ENCODE measurements around the gene PHF24. TPM values are rescaled to one million over a fixed set of nuclear protein-coding genes. Genes with fewer than 3 reads are reported as not detected.

PHF24 gene
- total RNA-seq, 1 donor, result not detected

- no peak for DNase-seq (ENCODE audit: low read depth)
- TF ChIP-seq, protein P1, sequence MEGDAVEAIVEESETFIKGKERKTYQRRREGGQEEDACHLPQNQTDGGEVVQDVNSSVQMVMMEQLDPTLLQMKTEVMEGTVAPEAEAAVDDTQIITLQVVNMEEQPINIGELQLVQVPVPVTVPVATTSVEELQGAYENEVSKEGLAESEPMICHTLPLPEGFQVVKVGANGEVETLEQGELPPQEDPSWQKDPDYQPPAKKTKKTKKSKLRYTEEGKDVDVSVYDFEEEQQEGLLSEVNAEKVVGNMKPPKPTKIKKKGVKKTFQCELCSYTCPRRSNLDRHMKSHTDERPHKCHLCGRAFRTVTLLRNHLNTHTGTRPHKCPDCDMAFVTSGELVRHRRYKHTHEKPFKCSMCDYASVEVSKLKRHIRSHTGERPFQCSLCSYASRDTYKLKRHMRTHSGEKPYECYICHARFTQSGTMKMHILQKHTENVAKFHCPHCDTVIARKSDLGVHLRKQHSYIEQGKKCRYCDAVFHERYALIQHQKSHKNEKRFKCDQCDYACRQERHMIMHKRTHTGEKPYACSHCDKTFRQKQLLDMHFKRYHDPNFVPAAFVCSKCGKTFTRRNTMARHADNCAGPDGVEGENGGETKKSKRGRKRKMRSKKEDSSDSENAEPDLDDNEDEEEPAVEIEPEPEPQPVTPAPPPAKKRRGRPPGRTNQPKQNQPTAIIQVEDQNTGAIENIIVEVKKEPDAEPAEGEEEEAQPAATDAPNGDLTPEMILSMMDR (IDR thresholded peaks at IDR 0.05; ENCODE audit: insufficient read depth, low read depth, low read length), result no peak
- no peak overlapping the region for H3K4me3 ChIP-seq (ENCODE audit: low read depth, low read length)
These were observed 70.3 kb downstream of the PHF24 start for GRCh38 chr9:35028341-35028740.

GRCh38 chr9:35029241-35029640 is 71.2 kb downstream of the PHF24 start:
- no peak overlapping the region for H3K4me3 ChIP-seq (ENCODE audit: low read depth, low read length)
- TF ChIP-seq, protein P1 (IDR thresholded peaks at IDR 0.05; ENCODE audit: insufficient read depth, low read depth, low read length), result no peak
- DNase-seq (ENCODE audit: low read depth), result no peak

DNA sequence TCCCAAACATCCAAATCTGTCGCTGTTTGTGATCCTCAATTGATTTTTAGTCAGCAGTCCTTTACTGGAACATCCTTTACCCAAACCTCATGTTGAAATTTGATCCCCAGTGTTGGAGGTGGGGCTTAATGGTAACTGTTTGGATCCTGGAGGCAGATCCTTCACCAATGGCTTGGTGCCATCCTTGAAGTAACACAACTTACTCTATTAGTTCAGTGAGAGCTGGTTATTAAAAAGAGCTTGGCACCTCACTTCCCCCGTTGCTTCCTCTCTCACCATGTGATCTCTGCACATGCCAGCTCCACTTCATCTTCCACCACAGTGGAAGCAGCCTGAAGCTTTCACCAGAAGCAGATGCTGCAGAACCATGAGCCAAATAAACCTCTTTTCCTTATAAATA is 71.8 kb downstream of the PHF24 start:
- H3K4me3 ChIP-seq (ENCODE audit: low read depth, low read length), result no peak overlapping the region
- TF ChIP-seq, protein P1 (IDR thresholded peaks at IDR 0.05; ENCODE audit: insufficient read depth, low read depth, low read length), result no peak
- DNase-seq (ENCODE audit: low read depth), result no peak

Other genes starting within 250 kb of the PHF24 start
- gene CCL21, start 248.1 kb upstream of the PHF24 start, total RNA-seq, result not detected in 2 replicates
- gene DNAJB5, start 31.5 kb downstream of the PHF24 start, total RNA-seq, result 16.1 and 18.1 TPM in 2 replicates
- 351 and 386 TPM in 2 replicates for gene VCP, start 114.3 kb downstream of the PHF24 start, total RNA-seq
- gene FANCG, start 121.7 kb downstream of the PHF24 start, total RNA-seq, result 22.5 and 23.7 TPM in 2 replicates
- gene PIGO, start 138.3 kb downstream of the PHF24 start, total RNA-seq, result 13.5 and 14.7 TPM in 2 replicates
- gene STOML2, start 144.8 kb downstream of the PHF24 start, total RNA-seq, result 169 and 193 TPM in 2 replicates
- 21.2 and 21.3 TPM in 2 replicates for gene ATOSB, start 157.6 kb downstream of the PHF24 start, total RNA-seq
- 17.4 and 23.7 TPM in 2 replicates for gene UNC13B, start 203.7 kb downstream of the PHF24 start, total RNA-seq